HL-60 (cell line): ENCODE results near the gene MAPK12.
"Not testable (repeated sequence)": the region's sequence is repeated elsewhere in the genome, so short reads cannot be mapped to it uniquely, and the experiment has no call there.

Experiments
- DNase-seq, 2 experiments: peaks; one replicate each; pipeline ENCODE4 v3.0.0-alpha.2; 2010 to 2020; ENCODE audit warnings: low read depth in 1 of 2, low spot score in 1 of 2
- H3K27ac ChIP-seq: fragments of 250-450 bp; sonication (Bioruptor Pico); replicated peaks from 2 replicates; pipeline ENCODE4 v1.5.1; 2020; ENCODE audit warnings: mild to moderate bottlenecking, moderate library complexity
- H3K27me3 ChIP-seq: fragments of 250-450 bp; sonication (Bioruptor Pico); 2 replicates; pipeline ENCODE4 v1.5.1; 2021; ENCODE audit warnings: mild to moderate bottlenecking, moderate library complexity; ENCODE audit not compliant: insufficient read depth, poor library complexity, severe bottlenecking
- H3K4me3 ChIP-seq: replicated peaks from 2 replicates; pipeline ENCODE4 v1.5.1; 2011; ENCODE audit warnings: mild to moderate bottlenecking, control low read depth, low read length; ENCODE audit not compliant: insufficient read depth
- GABPA ChIP-seq: IDR thresholded peaks from 2 replicates; pipeline ENCODE4 v1.6.1; 2012; ENCODE audit warnings: low read depth
- POLR2AphosphoS5 ChIP-seq: IDR thresholded peaks from 2 replicates; pipeline ENCODE4 v1.6.1; 2012; ENCODE audit warnings: low read depth
- SPI1 ChIP-seq: IDR thresholded peaks from 2 replicates; pipeline ENCODE4 v1.6.1; 2012; ENCODE audit warnings: low read depth, mild to moderate bottlenecking, borderline replicate concordance
- TF ChIP-seq, protein P1 (sequence below): IDR thresholded peaks from one replicate; pipeline ENCODE4 v1.5.1; 2011; ENCODE audit warnings: low read length, control low read depth, inconsistent platforms; ENCODE audit not compliant: insufficient read depth
- TF ChIP-seq, protein P2 (sequence below): IDR thresholded peaks from 2 replicates; pipeline ENCODE4 v1.6.1; 2012; ENCODE audit warnings: low read depth; ENCODE audit not compliant: insufficient replicate concordance

MAPK12 gene

GRCh38 chr22:50274311-50274710 is 12.8 kb upstream of the MAPK12 start:
- H3K27ac ChIP-seq = no peak overlapping the region
- TF ChIP-seq SPI1 = no peak
- TF ChIP-seq, protein P1, sequence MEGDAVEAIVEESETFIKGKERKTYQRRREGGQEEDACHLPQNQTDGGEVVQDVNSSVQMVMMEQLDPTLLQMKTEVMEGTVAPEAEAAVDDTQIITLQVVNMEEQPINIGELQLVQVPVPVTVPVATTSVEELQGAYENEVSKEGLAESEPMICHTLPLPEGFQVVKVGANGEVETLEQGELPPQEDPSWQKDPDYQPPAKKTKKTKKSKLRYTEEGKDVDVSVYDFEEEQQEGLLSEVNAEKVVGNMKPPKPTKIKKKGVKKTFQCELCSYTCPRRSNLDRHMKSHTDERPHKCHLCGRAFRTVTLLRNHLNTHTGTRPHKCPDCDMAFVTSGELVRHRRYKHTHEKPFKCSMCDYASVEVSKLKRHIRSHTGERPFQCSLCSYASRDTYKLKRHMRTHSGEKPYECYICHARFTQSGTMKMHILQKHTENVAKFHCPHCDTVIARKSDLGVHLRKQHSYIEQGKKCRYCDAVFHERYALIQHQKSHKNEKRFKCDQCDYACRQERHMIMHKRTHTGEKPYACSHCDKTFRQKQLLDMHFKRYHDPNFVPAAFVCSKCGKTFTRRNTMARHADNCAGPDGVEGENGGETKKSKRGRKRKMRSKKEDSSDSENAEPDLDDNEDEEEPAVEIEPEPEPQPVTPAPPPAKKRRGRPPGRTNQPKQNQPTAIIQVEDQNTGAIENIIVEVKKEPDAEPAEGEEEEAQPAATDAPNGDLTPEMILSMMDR = peak; percentile 8
- no peak overlapping the region for H3K4me3 ChIP-seq
- H3K27me3 ChIP-seq = peaks cover 9% of the 10 kb centered on the region
- peak in 1 of 2 experiments; percentile 66 for DNase-seq

- H3K4me3 ChIP-seq, H3K27ac ChIP-seq, DNase-seq: not testable (repeated sequence)
- peaks cover 11% of the 10 kb centered on the region for H3K27me3 ChIP-seq
Measured at GRCh38 chr22:50273781-50274180, 12.3 kb upstream of the MAPK12 start.

GRCh38 chr22:50273352-50273751 is 11.9 kb upstream of the MAPK12 start:
- not testable (repeated sequence) for DNase-seq, H3K4me3 ChIP-seq, H3K27ac ChIP-seq
- H3K27me3 ChIP-seq = peaks cover 14% of the 10 kb centered on the region

DNA sequence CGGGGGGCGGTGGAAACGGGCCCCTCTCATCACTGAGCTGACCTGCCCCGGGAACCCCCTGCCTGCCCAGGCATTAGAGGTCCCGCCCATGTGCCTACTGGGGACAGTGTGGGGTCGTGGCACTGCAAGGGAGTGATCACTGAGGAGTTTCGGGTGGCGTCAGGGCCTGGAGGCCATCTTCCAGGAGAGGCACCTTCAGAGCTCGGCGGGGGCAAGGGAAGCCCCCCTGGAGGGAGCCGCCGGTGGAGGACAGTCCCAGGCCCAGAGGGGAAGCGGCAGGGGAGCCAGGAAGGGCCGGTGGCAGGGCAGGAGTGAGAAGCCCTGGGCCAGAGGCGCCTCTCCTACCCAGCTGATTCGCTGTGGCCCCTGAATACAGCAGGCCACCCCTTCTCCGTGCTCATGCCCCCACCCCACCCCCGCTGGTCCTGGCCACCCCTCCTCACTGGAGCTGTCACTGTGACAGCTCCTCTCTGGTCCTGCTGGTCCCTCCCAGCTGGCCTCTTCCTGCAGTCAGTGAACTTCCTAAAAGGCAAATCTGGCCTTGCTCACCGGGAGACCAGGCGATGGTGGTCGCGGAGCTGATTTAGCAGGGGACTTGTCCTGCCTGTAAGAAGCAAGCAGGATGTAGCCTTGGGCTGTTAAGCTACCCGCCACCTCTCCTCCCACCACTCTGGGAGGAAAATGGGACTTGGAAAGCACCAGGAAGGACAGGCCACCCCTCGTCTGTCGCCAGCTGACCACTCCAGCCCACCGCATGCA is 10.7 kb upstream of the MAPK12 start:
- H3K4me3 ChIP-seq = no peak overlapping the region
- H3K27ac ChIP-seq = no peak overlapping the region

GRCh38 chr22:50271519-50271970 is 10.1 kb upstream of the MAPK12 start:
- H3K27ac ChIP-seq = no peak overlapping the region

More for the DNA sequence above, 10.7 kb upstream of the MAPK12 start:
- H3K27me3 ChIP-seq = peaks cover 18% of the 10 kb centered on the region
- TF ChIP-seq GABPA = no peak
- TF ChIP-seq, protein P1 = no peak
- TF ChIP-seq POLR2AphosphoS5 = no peak
- DNase-seq = no peak

More at GRCh38 chr22:50271519-50271970, 10.1 kb upstream of the MAPK12 start:
- TF ChIP-seq GABPA (no peak), SPI1 (no peak), POLR2AphosphoS5 (no peak)
- TF ChIP-seq, protein P1 = no peak
- TF ChIP-seq, protein P2, sequence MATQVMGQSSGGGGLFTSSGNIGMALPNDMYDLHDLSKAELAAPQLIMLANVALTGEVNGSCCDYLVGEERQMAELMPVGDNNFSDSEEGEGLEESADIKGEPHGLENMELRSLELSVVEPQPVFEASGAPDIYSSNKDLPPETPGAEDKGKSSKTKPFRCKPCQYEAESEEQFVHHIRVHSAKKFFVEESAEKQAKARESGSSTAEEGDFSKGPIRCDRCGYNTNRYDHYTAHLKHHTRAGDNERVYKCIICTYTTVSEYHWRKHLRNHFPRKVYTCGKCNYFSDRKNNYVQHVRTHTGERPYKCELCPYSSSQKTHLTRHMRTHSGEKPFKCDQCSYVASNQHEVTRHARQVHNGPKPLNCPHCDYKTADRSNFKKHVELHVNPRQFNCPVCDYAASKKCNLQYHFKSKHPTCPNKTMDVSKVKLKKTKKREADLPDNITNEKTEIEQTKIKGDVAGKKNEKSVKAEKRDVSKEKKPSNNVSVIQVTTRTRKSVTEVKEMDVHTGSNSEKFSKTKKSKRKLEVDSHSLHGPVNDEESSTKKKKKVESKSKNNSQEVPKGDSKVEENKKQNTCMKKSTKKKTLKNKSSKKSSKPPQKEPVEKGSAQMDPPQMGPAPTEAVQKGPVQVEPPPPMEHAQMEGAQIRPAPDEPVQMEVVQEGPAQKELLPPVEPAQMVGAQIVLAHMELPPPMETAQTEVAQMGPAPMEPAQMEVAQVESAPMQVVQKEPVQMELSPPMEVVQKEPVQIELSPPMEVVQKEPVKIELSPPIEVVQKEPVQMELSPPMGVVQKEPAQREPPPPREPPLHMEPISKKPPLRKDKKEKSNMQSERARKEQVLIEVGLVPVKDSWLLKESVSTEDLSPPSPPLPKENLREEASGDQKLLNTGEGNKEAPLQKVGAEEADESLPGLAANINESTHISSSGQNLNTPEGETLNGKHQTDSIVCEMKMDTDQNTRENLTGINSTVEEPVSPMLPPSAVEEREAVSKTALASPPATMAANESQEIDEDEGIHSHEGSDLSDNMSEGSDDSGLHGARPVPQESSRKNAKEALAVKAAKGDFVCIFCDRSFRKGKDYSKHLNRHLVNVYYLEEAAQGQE = no peak
- no peak overlapping the region for H3K4me3 ChIP-seq
- peak in 1 of 2 experiments; percentile 31 for DNase-seq
- H3K27me3 ChIP-seq = peaks cover 18% of the 10 kb centered on the region
